ENCODE measurements around the gene ZEB1. TPM values are rescaled to one million over a fixed set of nuclear protein-coding genes. Genes with fewer than 3 reads are reported as not detected.

Gene ZEB1
- total and polyA plus RNA-seq, 10 of the 15 experiments (the other 5 are each of a cell fraction or from before 2014, with no cell fraction given) = 10.4 to 35.6 (median 24.5) TPM

DNA sequence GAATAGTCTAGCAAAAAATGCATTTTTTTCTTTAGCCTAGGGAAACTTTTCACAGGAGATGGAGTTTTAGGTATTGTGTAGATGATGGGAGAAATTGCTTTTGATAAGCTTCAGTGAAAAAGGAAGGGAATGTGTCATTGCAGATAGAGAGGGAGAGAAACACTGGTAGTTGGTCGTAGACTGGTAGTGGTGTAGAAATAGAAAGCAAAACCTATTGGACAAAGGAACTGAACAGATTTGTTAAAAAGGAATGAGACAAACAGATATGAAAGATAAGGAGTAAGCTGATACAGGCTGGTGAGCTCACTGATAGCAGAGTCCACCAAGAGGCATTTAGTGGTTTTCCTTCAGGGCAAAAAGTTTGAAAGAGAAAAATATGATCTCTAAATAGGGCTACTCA lies 94.3 kb downstream of the ZEB1 start:
- TF ChIP-seq EED (IDR thresholded peaks at IDR 0.05; ENCODE audit: low read depth) (no peak), NFYA (IDR thresholded peaks at IDR 0.05; ENCODE audit: borderline replicate concordance, low read depth, low read length) (no peak), MEF2B (IDR thresholded peaks at IDR 0.05; ENCODE audit: partially characterized antibody, poor library complexity, severe bottlenecking) (no peak), SIN3A (IDR thresholded peaks at IDR 0.05; ENCODE audit: low read depth, low read length) (no peak)
- ChIA-PET RAD21 (ENCODE audit: unreplicated experiment) (interaction anchor here (0.6 to 1.3 kb wide), 2 partner anchors 13 to 78 kb away, joined by 3 read pairs; no protein-coding TSS in a partner anchor), CTCF (interaction anchor here (0.7 to 1.8 kb wide), 2 partner anchors 10 to 11 kb away, joined by 3 to 8 read pairs; no protein-coding TSS in a partner anchor), SMC1A (ENCODE audit: uncharacterized antibody, unreplicated experiment) (interaction anchor here (0.5 to 1.9 kb wide), 7 partner anchors 8 to 312 kb away, joined by 3 to 5 read pairs (median 3); no protein-coding TSS in a partner anchor), POLR2A (interaction anchor here (0.6 kb wide), 1 partner anchor 404 kb away, joined by 3 read pairs; no protein-coding TSS in a partner anchor)
- Histone ChIP-seq H3K79me2 (ENCODE audit: control insufficient read depth, insufficient read depth, low read length) (peaks cover 51% of the 10 kb centered on the region), H3K27ac (ENCODE audit: control insufficient read depth, insufficient read depth) (no peak overlapping the region), H3K4me3 (no peak overlapping the region), H2AFZ (ENCODE audit: control insufficient read depth, low read depth, low read length) (no peak overlapping the region), H3K9me3 (replicated peaks; ENCODE audit: control insufficient read depth, insufficient read depth, low read length) (peaks cover 8% of the 10 kb centered on the region; the same call in 2 of the 3 replicates), H3K36me3 (ENCODE audit: control insufficient read depth in 2 of 2, insufficient read depth in 2 of 2, low read length in 1 of 2) (no peaks in the 10 kb centered on the region; a peak in 1 of 4 replicates), H3K9ac (ENCODE audit: control insufficient read depth, insufficient read depth, low read length) (no peak overlapping the region), H4K20me1 (ENCODE audit: control insufficient read depth, insufficient read depth) (no peaks in the 10 kb centered on the region), H3K27me3 (replicated peaks in 1 of 2; ENCODE audit: control insufficient read depth in 2 of 2, insufficient read depth in 2 of 2, low read length in 1 of 2) (no peaks in the 10 kb centered on the region), H3K4me2 (ENCODE audit: control insufficient read depth, insufficient read depth) (no peak overlapping the region; the same call in 1 of the 2 replicates), H3K4me1 (ENCODE audit: control insufficient read depth, insufficient read depth, low read length) (no peaks in the 10 kb centered on the region)
- WGBS (ENCODE audit: insufficient coverage, insufficient replicate concordance, low lambda C conversion rate, missing lambda C conversion rate) = 0% methylated on average over 1 of the region's 1 CpG
- FAIRE-seq (no peak), DNase-seq (ENCODE audit: low read depth, low spot score) (no peak), ATAC-seq (peak; percentile 74)
- intact Hi-C loops (cut with micrococcal nuclease; ENCODE audit: unreplicated experiment) (no loop called here), in situ Hi-C loops (cut with MboI) (no loop called here)
- BruUV-seq (replicated peaks) = no TSS peak

DNA sequence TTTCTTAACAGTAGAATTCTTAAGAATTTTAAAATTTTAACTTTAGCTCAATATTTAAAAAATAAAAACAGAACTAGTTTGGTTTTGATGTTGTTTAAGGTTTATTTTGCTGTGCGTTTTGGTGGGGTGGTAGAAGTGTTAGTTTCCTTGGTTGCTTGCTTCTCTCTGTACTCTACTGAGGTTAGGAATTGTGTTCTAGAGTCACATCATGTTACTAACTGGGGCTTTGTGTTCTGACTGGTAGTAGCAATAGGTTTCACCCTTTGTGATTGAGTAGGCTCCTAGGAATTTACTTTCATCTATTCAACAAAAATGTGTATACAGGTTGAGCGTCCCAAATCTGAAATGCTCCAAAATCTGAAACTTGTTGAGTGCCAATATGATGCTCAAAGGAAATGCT lies 99.5 kb downstream of the ZEB1 start:
- peaks cover 6% of the 10 kb centered on the region for H3K9me3 ChIP-seq (replicated peaks; ENCODE audit: control insufficient read depth, insufficient read depth, low read length)
- H3K36me3 ChIP-seq (ENCODE audit: control insufficient read depth in 2 of 2, insufficient read depth in 2 of 2, low read length in 1 of 2) = no peaks in the 10 kb centered on the region; a peak in 1 of 4 replicates
- CTCF ChIA-PET = interaction anchor here (0.7 to 1.9 kb wide), 3 partner anchors 16 to 386 kb away, joined by 3 to 4 read pairs (median 3); no protein-coding TSS in a partner anchor
- no peak overlapping the region for H2AFZ ChIP-seq (ENCODE audit: control insufficient read depth, low read depth, low read length)
- WGBS (ENCODE audit: insufficient coverage, insufficient replicate concordance, low lambda C conversion rate, missing lambda C conversion rate) = 100% methylated on average over 2 of the region's 2 CpGs
- RAD21 ChIA-PET (ENCODE audit: unreplicated experiment) = interaction anchor here (1.0 kb wide), 1 partner anchor 73 kb away, joined by 3 read pairs; no protein-coding TSS in a partner anchor
- no peaks in the 10 kb centered on the region for H3K4me1 ChIP-seq (ENCODE audit: control insufficient read depth, insufficient read depth, low read length)
- no peak overlapping the region for H3K27ac ChIP-seq (ENCODE audit: control insufficient read depth, insufficient read depth)
- H3K27me3 ChIP-seq (replicated peaks in 1 of 2; ENCODE audit: control insufficient read depth in 2 of 2, insufficient read depth in 2 of 2, low read length in 1 of 2) = no peaks in the 10 kb centered on the region
- H3K4me3 ChIP-seq = no peak overlapping the region
- H3K4me2 ChIP-seq (ENCODE audit: control insufficient read depth, insufficient read depth) = no peak overlapping the region
- no peak for DNase-seq (ENCODE audit: low read depth, low spot score)
- intact Hi-C loops (cut with micrococcal nuclease; ENCODE audit: unreplicated experiment) (no loop called here), in situ Hi-C loops (cut with MboI) (no loop called here)
- H4K20me1 ChIP-seq (ENCODE audit: control insufficient read depth, insufficient read depth) = no peaks in the 10 kb centered on the region
- FAIRE-seq = no peak
- POLR2A ChIA-PET = interaction anchor here (1.0 kb wide), 1 partner anchor 63 kb away, joined by 3 read pairs; no protein-coding TSS in a partner anchor
- H3K9ac ChIP-seq (ENCODE audit: control insufficient read depth, insufficient read depth, low read length) = no peak overlapping the region
- no peak for ATAC-seq
- BruUV-seq (replicated peaks) = no TSS peak
- peaks cover 67% of the 10 kb centered on the region for H3K79me2 ChIP-seq (ENCODE audit: control insufficient read depth, insufficient read depth, low read length)
- SMC1A ChIA-PET (ENCODE audit: uncharacterized antibody, unreplicated experiment) = interaction anchor here (1.2 to 1.5 kb wide), 2 partner anchors 40 to 61 kb away, joined by 3 read pairs; no protein-coding TSS in a partner anchor
- no peak for TF ChIP-seq MEF2B (IDR thresholded peaks at IDR 0.05; ENCODE audit: partially characterized antibody, poor library complexity, severe bottlenecking)
- TF ChIP-seq STAT3 (IDR thresholded peaks at IDR 0.05; ENCODE audit: low read depth, low read length) = no peak
- TF ChIP-seq, protein P1, sequence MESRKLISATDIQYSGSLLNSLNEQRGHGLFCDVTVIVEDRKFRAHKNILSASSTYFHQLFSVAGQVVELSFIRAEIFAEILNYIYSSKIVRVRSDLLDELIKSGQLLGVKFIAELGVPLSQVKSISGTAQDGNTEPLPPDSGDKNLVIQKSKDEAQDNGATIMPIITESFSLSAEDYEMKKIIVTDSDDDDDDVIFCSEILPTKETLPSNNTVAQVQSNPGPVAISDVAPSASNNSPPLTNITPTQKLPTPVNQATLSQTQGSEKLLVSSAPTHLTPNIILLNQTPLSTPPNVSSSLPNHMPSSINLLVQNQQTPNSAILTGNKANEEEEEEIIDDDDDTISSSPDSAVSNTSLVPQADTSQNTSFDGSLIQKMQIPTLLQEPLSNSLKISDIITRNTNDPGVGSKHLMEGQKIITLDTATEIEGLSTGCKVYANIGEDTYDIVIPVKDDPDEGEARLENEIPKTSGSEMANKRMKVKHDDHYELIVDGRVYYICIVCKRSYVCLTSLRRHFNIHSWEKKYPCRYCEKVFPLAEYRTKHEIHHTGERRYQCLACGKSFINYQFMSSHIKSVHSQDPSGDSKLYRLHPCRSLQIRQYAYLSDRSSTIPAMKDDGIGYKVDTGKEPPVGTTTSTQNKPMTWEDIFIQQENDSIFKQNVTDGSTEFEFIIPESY (IDR thresholded peaks at IDR 0.05) = no peak
- TF ChIP-seq NR2C2 (IDR thresholded peaks at IDR 0.05; ENCODE audit: borderline replicate concordance, control insufficient read depth, insufficient read length, low read depth) = no peak
- TF ChIP-seq SP1 (IDR thresholded peaks at IDR 0.05; ENCODE audit: low read depth, low read length) = no peak
- no peak for TF ChIP-seq GABPA (IDR thresholded peaks at IDR 0.05; ENCODE audit: low read depth)
- TF ChIP-seq CHD2 (IDR thresholded peaks at IDR 0.05; ENCODE audit: borderline replicate concordance, low read depth, low read length) = no peak
- TF ChIP-seq, protein P2, sequence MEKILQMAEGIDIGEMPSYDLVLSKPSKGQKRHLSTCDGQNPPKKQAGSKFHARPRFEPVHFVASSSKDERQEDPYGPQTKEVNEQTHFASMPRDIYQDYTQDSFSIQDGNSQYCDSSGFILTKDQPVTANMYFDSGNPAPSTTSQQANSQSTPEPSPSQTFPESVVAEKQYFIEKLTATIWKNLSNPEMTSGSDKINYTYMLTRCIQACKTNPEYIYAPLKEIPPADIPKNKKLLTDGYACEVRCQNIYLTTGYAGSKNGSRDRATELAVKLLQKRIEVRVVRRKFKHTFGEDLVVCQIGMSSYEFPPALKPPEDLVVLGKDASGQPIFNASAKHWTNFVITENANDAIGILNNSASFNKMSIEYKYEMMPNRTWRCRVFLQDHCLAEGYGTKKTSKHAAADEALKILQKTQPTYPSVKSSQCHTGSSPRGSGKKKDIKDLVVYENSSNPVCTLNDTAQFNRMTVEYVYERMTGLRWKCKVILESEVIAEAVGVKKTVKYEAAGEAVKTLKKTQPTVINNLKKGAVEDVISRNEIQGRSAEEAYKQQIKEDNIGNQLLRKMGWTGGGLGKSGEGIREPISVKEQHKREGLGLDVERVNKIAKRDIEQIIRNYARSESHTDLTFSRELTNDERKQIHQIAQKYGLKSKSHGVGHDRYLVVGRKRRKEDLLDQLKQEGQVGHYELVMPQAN (conservative IDR thresholded peaks at IDR 0.05) = no peak
- no peak for TF ChIP-seq POU2F2 (IDR thresholded peaks at IDR 0.05; ENCODE audit: borderline replicate concordance, low read depth, low read length)
- no peak for TF ChIP-seq HDAC2 (IDR thresholded peaks at IDR 0.05)
- no peak for TF ChIP-seq ZNF384 (IDR thresholded peaks at IDR 0.05; ENCODE audit: borderline replicate concordance, low read depth, low read length)
